Measurements from ENCODE around the gene PRKRIP1.
"Not testable (repeated sequence)": the region's sequence is repeated elsewhere in the genome, so short reads cannot be mapped to it uniquely, and the experiment has no call there.

The PRKRIP1 gene

DNA sequence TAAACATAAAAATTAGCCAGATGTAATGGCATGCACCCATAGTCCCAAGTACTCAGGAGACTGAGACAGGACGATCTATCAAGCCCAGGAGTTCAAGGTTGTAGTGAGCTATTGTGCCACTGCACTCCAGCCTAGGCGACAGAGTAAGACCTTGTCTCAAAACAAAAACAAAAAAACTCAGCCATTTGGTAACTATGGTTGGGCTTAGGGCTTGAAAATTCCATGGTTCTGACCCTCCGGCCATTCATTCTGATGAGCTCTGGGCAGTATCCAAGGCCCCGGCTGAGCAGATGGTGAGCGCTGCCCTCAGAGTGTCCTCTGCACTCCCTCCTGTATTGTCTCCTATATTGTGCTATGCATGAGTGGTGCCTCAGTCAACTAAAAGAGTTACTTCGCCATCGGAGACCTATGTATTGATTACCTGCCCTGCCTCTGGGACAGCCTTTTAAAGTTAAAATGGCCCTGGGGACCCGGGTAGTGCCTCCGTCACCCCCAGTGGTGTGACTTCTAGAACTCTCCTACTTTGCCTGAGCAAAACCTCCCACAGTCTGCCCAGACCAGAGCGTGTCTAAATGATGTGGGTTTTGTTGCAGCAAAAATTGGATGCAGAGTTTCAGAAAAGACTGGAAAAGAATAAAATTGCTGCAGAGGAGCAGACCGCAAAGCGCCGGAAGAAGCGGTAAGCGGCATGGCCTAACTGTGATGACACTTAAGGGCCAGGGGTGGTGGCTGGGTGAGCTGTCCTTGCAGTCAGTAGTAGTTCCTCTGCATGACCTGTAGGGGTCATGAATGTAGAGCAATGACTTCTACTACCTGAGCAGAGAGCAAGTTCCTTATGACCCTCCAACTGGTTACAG, 8.1 kb downstream of the PRKRIP1 start:
- no peak for DNase-seq (ENCODE audit: low read depth in 2 of 2)

DNA sequence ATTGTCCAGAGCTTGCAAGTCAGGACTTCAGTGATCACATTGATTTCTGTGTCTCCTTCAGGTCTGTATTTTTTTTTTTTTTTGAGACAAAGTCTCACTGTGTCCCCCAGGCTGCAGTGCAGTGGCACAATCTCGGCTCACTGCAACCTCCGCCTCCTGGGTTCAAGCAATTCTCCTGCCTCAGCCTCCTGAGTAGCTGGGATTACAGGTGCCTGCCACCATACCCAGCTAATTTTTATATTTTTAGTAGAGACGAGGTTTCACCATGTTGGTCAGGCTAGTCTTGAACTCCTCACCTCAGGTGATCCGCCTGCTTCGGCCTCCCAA, 8.7 kb downstream of the PRKRIP1 start:
- not testable (repeated sequence) for DNase-seq (ENCODE audit: low read depth in 2 of 2)

DNA sequence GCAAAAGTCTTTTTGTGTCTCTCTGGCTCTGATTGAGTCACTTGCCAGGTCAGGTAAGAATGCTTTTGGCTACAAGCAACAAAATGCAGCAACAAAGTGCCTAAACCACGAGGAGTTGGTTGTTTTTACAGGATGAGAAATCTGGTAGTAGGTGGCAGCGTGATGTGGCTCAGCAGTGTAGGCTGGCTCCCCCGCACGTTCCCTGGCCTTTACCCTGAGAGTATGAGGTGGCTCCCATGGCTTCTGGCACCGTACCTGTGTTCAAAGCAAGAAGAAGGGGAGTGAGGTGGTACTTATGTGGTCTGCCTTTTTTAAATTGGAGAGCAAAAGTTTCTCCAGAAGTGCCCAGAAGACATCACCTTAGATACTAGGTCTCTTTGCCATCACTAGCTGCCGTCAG, 11.7 kb downstream of the PRKRIP1 start:
- DNase-seq (ENCODE audit: low read depth in 2 of 2): no peak

DNA sequence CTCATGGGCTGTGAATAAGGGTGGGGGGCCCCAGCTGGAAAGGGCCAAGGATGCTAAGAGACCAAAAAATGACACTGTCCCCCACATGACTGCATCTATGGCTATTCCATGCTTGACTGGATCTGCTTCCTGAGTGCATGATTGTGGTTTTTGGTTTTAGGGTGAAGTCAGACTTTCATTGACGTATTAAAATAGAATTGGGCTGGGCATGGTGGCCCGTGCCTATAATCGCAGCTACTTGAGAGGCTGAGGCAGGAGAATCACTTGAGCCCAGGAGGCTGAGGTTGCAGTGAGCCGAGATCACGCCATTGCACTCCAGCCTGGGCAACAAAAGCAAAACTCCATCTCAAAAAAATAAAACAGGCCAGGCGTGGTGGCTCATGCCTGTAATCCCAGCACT, 12.4 kb downstream of the PRKRIP1 start:
- not testable (repeated sequence) for DNase-seq (ENCODE audit: low read depth in 2 of 2)

DNA sequence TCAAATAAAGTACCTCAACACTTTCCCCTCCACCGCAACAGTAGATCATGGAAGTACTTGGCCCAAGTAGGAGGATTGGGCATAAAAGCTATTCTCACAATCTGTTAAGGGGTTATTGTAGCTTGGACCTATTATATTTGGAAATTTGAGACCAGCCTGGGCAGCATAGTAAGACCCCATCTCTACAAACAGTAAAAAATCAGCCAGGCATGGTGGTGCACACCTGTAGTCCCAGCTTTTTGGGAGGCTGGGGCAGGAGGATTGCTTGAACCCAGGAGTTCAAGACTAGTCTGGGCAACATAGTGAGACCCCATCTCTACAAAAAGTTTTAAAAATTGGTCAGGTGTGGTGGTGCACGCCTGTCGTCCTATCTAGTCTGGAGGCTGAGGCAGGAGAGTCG, 13.2 kb downstream of the PRKRIP1 start:
- DNase-seq (ENCODE audit: low read depth in 2 of 2): no peak

DNA sequence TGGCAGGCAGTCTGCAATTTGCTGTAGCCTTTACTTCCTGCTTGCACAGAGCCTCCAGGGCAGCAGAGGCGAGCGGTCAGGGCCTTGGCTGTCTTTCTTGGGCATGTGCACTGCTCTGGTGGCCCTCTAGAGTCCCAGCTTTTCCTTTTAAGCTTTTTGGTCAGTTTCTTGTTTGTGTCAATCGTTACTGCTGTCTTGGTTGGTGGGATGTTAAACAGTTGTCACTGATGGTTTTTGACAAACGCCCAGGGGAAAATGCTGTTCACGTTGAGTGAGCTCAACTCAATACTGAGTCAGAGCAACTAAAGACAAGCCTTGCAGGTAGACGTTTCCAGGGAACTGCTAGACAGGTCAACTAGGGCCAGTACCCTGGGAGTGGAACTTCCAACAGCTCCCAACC, 14.0 kb downstream of the PRKRIP1 start:
- DNase-seq (ENCODE audit: low read depth in 2 of 2): no peak

DNA sequence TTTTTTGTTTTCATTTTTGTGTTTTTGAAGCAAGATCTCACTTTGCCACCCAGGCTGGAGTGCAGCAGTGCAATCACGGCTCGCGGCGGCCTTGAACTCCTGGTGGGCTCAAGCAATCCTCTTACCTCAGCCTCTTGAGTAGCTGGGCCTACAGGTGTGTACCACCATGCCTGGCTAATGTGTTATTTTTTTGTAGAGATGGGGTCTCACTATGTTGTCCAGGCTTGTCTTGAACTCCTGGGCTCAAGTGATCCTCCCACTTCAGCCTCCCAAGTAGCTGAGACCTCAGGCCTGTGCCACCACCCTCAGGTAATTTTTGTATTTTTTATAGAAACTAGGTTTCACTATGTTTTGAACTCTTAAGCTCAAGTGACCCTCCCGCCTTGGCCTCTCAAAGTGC, 14.8 kb downstream of the PRKRIP1 start:
- no peak for DNase-seq (ENCODE audit: low read depth in 2 of 2)

DNA sequence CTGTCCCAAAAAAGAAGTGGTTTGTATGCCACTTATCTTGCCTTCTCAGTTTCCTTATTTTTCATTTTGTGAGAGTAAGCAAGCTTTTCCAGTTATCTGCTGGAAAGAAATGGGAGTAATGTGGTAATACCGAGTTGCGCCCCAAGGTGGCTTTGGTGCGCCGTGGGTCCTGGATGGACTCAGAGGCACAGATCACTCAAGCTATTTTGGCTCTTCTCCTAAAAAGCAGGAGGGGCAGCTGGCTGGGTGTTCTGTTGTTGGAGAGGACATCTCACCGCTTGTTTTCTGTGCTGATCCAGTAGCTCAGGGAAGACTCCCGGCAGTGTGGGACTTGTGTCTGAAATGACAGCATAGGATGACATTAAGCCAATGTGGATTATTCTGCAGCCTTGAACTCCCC, 16.4 kb downstream of the PRKRIP1 start:
- DNase-seq (ENCODE audit: low read depth in 2 of 2): peak in 1 of 2 donors; percentile 19

DNA sequence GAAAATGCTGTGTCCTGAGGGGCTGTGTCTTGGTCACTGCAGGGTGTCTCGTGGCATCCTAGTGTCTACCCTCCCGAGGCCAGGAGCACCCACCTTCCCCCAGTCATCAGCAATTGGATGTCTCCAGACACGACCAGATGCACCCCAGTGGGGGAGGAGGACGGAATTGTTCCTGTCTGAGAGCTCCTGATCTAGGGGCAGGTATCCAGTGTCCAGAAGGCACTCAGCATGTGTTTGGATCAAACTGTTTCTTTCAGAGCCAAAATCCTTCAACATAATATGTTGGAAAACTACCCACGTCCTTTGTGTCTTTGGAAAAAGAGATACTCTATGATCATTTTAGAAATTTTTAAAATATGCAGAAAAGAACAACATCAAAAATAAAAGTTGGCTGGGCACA, 16.9 kb downstream of the PRKRIP1 start:
- no peak for DNase-seq (ENCODE audit: low read depth in 2 of 2)

DNA sequence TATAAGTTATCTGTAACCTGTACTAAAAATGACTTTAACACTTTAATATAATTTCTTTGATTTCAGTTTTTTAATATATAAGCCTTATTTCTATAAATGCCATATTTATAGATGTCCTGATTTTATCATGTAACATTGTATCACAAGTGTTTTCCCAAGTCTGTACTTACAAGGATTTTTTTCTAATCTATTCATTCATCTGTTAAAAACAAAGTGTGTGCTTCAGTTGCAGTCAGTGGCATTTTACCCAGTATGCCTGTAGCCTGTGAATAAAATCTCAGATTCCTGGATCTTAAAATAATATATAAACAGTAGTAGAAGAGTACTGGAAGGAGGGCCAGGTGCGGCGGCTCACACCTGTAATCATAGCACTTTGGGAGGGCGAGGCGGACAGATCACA, 17.4 kb downstream of the PRKRIP1 start:
- no peak for DNase-seq (ENCODE audit: low read depth in 2 of 2)

DNA sequence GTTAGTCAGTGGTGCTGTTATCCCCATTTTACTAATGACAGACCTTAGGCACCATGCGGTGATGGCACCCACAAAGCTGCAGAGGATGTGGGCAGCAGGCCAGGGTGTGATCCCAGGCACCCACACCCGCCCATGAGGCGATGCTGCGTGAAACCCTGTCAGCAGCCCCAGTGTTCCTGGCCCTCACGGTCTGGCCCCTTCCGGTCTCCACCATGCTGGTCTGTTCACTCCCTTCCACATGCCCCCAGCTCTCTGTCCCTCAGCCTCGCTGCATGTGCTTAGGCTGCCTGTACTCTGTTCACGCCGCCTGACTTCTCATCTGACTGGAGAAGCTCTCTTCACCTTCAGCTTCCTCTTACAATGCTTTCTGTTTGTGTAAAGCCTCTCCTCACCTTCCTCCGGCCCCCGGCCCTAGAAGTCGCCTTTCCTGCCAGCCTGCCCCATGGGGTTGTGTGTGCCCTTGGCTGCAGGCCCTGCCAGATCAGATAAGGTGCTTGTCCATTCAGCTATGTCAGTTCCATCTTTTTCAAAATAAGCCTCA, 19.6 kb downstream of the PRKRIP1 start:
- DNase-seq (ENCODE audit: low read depth in 2 of 2): peak; percentile 34 to 44

DNA sequence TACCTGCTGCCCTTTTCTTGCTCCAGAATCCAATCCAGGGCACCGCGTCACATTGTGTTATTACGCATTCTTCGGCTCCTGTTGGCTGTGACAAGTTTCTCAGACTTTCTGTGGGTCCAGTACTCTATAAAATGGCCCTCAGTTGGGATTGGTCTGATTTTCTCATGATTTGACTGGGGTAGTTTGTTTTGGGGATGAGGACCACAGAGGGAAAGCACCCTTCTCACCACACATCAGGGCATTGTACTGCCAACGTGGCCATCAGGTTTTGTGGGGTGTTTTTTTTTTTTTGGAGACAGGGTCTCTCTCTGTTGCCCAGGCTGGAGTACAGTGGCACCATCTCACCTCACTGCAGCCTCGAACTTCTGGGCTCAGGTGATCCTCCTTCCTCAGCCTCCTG, 20.2 kb downstream of the PRKRIP1 start:
- DNase-seq (ENCODE audit: low read depth in 2 of 2): no peak

DNA sequence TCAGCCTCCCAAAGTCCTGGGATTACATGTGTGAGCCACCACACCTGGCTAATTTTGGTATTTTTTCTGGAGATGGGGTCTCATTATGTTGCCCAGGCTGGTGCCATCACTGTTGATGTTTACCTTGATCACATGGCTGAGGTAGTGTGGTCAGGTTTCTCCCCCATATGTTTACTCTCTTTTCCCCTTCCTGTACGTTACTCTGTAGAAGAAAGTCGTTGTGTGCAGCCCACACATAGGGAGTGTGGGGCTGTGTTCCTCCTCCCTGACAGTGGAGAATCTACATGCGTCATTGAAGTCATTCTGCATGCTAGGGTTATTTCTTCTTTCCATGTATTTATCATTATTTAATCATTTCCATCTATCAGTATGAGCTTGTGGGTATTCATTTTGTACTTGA, 20.9 kb downstream of the PRKRIP1 start:
- no peak for DNase-seq (ENCODE audit: low read depth in 2 of 2)

DNA sequence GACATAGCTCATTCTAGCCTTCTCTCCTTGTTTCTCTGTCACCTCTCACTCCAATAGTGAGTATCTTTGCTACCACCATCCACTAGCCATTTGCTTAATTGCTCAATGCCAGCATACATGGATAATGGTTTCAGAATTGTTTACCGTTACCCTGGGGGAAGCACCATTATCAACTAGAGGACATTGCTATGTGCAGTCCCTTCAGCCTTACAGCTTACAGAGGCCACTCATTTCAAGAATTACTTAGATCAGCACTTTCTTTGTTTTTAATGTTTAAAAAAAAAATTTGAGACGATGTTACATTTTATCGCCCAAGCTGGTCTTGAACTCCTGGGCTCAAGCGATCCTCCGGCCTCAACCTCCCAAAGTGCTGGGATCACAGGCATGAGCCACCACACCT, 22.4 kb downstream of the PRKRIP1 start:
- DNase-seq (ENCODE audit: low read depth in 2 of 2): no peak

DNA sequence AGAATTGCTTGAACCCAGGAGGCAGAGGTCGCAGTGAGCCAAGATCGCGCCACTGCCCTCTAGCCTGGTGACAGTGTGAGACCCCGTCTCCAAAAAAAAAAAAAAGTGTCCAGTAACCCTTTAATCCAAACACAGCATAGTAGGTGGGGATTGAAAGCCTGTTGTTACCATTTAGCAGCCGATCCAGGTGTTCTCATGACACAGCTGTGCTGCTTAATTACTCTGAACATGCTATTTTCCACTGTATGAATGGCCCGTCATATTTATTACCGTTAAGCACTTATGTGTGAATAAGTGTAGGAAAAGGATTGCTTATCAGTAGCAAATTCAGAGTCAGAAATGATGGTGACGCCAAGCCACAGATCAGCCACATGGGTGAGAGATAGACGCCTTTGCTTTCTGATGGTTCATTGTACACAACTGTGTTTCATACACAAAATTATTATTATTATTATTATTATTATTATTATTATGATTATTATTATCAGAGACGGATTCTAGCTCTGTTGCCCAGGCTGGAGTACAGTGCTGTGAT, 25.6 kb downstream of the PRKRIP1 start:
- no peak for DNase-seq (ENCODE audit: low read depth in 2 of 2)

DNA sequence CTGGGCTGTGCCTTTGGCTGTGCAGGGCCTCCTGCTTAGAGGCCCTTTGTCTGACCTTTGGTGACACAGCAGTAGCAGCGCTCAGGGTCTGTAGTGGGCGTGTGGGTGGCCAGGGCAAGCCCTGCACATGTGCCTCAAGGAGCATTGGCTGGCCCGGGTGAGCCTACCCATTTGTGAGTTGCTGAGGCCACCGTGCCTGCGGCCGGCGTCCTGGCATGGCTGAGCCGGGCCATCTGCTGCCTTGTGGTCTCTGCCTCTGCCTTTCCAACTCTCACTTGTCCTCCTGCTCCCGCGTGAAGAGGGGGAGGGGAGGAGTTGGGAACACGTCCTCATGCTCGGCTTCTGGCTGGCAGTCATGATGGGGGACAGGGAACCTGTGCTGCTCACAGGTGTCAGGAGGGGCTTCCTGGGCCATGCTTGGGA, 28.0 kb downstream of the PRKRIP1 start:
- DNase-seq (ENCODE audit: low read depth in 2 of 2): no peak

DNA sequence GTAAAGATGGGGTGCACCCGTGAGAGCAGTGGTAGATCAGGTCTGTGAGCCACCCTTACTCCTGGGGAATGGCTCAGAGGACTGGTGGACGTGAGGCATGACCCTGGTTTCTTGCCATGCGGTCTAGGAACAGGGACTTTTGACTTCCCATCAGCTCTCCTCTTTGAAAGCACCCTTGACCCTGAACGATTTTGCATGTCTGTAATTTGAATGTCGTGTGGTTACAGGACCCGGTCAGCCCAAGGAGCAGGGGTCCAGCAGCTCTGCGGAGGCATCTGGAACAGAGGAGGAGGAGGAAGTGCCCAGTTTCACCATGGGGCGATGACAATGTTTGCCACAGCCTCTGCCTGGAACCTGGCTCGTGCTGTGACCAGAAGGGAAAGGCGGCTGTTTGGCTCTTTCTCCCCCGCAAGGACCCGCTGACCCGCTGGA, 28.6 kb downstream of the PRKRIP1 start:
- no peak for DNase-seq (ENCODE audit: low read depth in 2 of 2)

DNA sequence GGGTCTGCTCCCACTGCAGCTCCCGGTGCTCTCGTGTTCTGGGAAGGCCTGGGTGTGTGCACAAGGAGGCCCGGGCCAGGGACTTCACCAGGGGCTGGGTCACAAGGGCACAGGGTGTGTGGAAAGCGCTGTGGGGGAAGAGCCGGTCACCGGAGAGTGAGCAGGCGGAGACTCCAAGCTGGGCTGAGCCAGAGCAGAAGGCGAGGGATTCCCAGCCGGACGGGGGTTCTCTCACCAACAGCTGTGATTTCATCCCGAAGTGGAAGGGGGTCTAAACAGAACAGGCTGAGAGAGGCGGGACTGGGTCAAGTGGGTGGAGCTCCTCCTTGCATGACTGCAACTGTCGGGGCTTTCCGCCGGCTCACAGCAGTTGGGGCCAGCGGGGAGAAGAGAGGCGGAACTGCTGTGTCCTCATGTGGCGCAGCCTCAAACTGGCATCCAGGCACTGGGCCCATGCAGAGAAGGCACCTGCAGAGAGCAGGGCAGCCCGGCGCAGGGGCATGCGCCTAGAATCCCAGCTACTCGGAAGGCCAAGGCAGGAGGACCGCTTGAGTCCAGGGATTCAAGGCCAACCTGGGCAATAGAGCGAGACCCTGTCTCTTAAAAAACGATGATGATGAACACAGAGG, 29.6 kb downstream of the PRKRIP1 start:
- peak; percentile 54 to 66 for DNase-seq (ENCODE audit: low read depth in 2 of 2)

DNA sequence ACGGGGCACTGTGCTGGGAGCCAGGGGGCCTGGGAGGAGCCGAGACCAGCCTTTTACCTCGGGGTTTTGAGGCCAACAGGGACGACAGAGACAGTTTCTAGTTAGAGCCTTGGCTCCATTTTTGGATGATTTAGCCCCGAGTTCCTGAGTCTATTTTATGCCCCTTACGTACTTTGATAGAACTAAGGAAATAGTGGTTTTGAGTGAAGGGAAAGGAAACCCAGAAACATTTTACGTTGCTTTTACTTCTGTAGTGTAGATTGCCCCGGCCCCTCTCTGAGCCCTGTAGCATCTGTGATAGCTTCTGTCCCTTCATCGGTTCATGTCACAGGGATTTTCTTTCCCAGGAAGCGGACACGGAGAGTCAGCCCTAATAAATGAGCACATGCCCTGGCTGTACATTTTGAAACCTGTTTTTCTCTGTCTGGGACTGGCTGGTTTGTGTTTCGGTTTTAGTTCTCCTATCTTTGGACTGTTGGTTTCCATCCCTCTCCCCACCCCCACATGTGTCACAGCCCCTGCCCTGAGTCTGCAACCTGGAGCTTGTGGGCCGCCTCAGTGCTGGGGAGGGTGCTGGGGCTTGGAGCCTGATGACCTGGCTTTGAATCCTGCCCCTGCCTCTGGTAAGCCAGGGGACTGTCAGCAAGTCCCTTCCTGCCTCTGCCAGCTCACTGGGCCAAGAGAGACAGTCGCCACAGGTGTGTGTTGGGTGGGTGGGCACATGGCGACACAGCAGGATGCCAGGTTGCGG, 30.3 kb downstream of the PRKRIP1 start:
- peak in 1 of 2 donors; percentile 26 for DNase-seq (ENCODE audit: low read depth in 2 of 2)

DNA sequence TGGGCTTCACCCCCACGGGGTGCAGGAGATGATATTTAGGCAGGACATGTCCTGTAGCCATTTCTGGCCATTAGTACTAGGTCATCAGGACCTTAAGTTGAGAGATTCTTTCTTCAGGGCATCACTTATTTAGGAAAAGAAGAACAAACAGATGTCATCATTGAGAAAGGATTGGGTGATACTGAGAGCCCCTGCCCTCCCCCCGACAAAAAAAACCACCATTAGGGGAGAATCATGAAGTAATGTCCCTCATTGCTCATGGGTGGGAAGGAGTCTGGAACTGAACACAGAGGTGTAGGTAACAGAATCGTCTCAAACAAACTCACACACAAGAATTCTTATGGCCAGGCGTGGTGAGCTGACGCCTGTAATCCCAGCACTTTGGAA, 30.8 kb downstream of the PRKRIP1 start:
- no peak for DNase-seq (ENCODE audit: low read depth in 2 of 2)

DNA sequence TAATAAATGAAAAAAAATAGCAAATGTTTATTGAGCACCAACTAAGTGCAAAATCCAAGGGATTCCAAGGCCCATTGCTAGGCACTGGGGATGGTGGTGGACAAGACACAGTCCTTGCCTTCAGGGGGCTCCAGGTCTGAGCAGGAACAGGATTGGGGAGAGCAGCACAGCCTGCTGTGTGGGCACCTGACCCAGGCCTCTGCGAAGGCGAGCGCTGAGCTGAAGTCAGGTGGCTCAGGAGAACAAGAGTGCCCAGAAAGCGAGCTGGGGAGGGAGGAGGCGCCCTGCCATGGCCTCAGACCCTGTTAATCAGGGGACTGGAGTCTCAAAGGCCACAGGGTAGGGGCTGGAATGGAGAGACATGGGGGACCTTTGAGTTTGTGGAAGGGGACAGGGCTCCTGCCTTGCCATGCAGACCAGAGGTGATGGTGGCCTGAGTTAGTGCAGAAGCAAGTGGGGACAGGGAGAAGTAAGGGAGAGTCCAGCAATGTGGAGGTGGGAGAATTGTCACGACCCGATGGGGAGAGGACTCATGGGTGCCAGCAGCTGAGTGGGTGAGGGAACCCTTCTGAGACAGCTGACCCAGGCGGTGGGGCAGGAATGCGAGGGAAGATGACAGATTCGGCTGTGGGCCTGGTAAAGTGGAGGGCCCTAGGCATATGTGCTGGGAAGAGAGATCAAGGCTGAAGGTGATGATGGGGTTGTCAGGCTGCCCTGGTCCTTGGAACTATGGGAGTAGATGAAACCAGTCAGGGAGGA, 33.2 kb downstream of the PRKRIP1 start:
- no peak for DNase-seq (ENCODE audit: low read depth in 2 of 2)

Measured in stimulated activated CD8-positive, alpha-beta memory T cell treated with anti-CD3 and anti-CD28 coated beads, Interleukin-7, amount 100 ng/mL, for 1 hour (primary cell).